Gastroesophageal sphincter (tissue), 4 donors: ENCODE measurements around the gene CNGA3. TPM values are rescaled to one million over a fixed set of nuclear protein-coding genes. Genes with fewer than 3 reads are reported as not detected.
"Not testable (repeated sequence)": the region's sequence is repeated elsewhere in the genome, so short reads cannot be mapped to it uniquely, and the experiment has no call there.

Experiments
- ATAC-seq: fragments of 150-250 bp; one replicate; pipeline ENCODE4 v1.9.1; 2016; ENCODE audit warnings: mild to moderate bottlenecking, moderate library complexity
- H3K27ac ChIP-seq, 4 donors: fragments of 200-600 bp; sonication (generic) in 3 of 4; 1 replicate in 3 of 4; 2 replicates in 1 of 4; pipeline ENCODE4 v1.5.1; 2016 to 2019
- H3K27me3 ChIP-seq: fragments of 200-600 bp; sonication (generic); one replicate; pipeline ENCODE4 v1.5.1; 2019
- H3K36me3 ChIP-seq, 2 donors: fragments of 200-600 bp; sonication (generic); one replicate each; pipeline ENCODE4 v1.5.1; 2019; ENCODE audit warnings: control low read depth in 1 of 2
- H3K4me1 ChIP-seq, 3 donors: fragments of 200-600 bp; sonication (generic); 1 replicate in 2 of 3; 2 replicates in 1 of 3; pipeline ENCODE4 v1.5.1; 2016 to 2019; ENCODE audit warnings: control low read depth in 2 of 3
- H3K4me3 ChIP-seq, 2 donors: fragments of 200-600 bp; sonication (generic); one replicate each; pipeline ENCODE4 v1.5.1; 2019; ENCODE audit warnings: mild to moderate bottlenecking in 1 of 2, moderate library complexity in 1 of 2
- H3K9me3 ChIP-seq, 3 donors: fragments of 200-600 bp; sonication (generic); one replicate each; pipeline ENCODE4 v1.5.1; 2017 to 2019; ENCODE audit warnings: control low read depth in 2 of 3
- CTCF ChIP-seq, 4 experiments: fragments of 200-600 bp in 2 of 4; fragments of 450-650 bp in 2 of 4; sonication (generic) in 1 of 4; IDR thresholded peaks; one replicate each; pipeline ENCODE4 v1.5.1; 2017 to 2019; ENCODE audit warnings: antibody characterized with exemption in 4 of 4, mild to moderate bottlenecking in 2 of 4, moderate library complexity in 2 of 4
- EP300 ChIP-seq: sonication (generic); formaldehyde crosslinking; IDR thresholded peaks from one replicate; pipeline ENCODE4 v1.6.1; 2017; ENCODE audit warnings: antibody characterized with exemption, mild to moderate bottlenecking
- POLR2A ChIP-seq, 2 donors: fragments of 450-650 bp; IDR thresholded peaks; one replicate each; pipeline ENCODE4 v1.6.1; 2017; ENCODE audit warnings: antibody characterized with exemption in 2 of 2, mild to moderate bottlenecking in 2 of 2, moderate library complexity in 1 of 2
- POLR2AphosphoS5 ChIP-seq: sonication (generic); formaldehyde crosslinking; IDR thresholded peaks from one replicate; pipeline ENCODE4 v1.6.1; 2017; ENCODE audit warnings: antibody characterized with exemption
- WGBS, 2 donors: methylation state at CpG; one replicate each; pipeline ENCODE4 v1.1.5; 2018; ENCODE audit warnings: low coverage in 1 of 2; 5-methylcytosine and 5-hydroxymethylcytosine counted together
- total RNA-seq, 4 donors: library from RNA; depleted of rRNA; stranded (reverse); fragments of >200 nt; gene quantifications; one replicate each; pipeline ENCODE4 v1.1.0, GENCODE V29; 2016

CNGA3 gene
- total RNA-seq, 4 donors from 2014 or later, result 1.1 to 10.6 (median 6.1) TPM

- H3K27ac ChIP-seq, result no peak overlapping the region
- H3K9me3 ChIP-seq, result no peaks in the 10 kb centered on the region
- no peak for ATAC-seq
- no peaks in the 10 kb centered on the region for H3K36me3 ChIP-seq
- peaks cover 0 to 7% (median 0%) of the 10 kb centered on the region in 3 donors for H3K4me1 ChIP-seq
- 78 to 80% methylated on average over 5 of the region's 5 CpGs for WGBS, 2 donors
- H3K27me3 ChIP-seq, result no peaks in the 10 kb centered on the region
- TF ChIP-seq POLR2A (IDR thresholded peaks at IDR 0.05), result no peak
- no peak for TF ChIP-seq POLR2AphosphoS5
- no peak for TF ChIP-seq EP300
- no peak for TF ChIP-seq CTCF (IDR thresholded peaks at IDR 0.05)
- H3K4me3 ChIP-seq, result no peak overlapping the region
Measured at GRCh38 chr2:98408155-98408554, 61.9 kb downstream of the CNGA3 start.

GRCh38 chr2:98412751-98413458 lies 66.6 kb downstream of the CNGA3 start:
- WGBS, 2 donors, result 21 to 23% methylated on average over 3 to 5 of the region's 5 CpGs
- Histone ChIP-seq H3K36me3 (no peaks in the 10 kb centered on the region), H3K27ac (no peak overlapping the region), H3K4me1 (peaks cover 0 to 8% (median 0%) of the 10 kb centered on the region in 3 donors), H3K27me3 (no peaks in the 10 kb centered on the region), H3K9me3 (no peaks in the 10 kb centered on the region), H3K4me3 (no peak overlapping the region)
- TF ChIP-seq CTCF (IDR thresholded peaks at IDR 0.05), result peak; percentile 44 to 75 (median 67)
- no peak for TF ChIP-seq POLR2A (IDR thresholded peaks at IDR 0.05)
- no peak for TF ChIP-seq POLR2AphosphoS5
- no peak for TF ChIP-seq EP300
- peak; percentile 67 for ATAC-seq

GRCh38 chr2:98414246-98414645 lies 68.0 kb downstream of the CNGA3 start:
- not testable (repeated sequence) for H3K4me1 ChIP-seq, H3K9me3 ChIP-seq, H3K27ac ChIP-seq, H3K36me3 ChIP-seq, ATAC-seq, H3K4me3 ChIP-seq, H3K27me3 ChIP-seq
- WGBS, 2 donors, result 88 to 95% methylated on average over 1 to 7 of the region's 7 CpGs

- H3K4me3 ChIP-seq, H3K27me3 ChIP-seq, H3K9me3 ChIP-seq, H3K27ac ChIP-seq, H3K4me1 ChIP-seq, ATAC-seq, H3K36me3 ChIP-seq: not testable (repeated sequence)
- 95 to 100% methylated on average over 2 to 9 of the region's 9 CpGs for WGBS, 2 donors
Measured at GRCh38 chr2:98415719-98416248, 69.5 kb downstream of the CNGA3 start.

- H3K9me3 ChIP-seq, result no peaks in the 10 kb centered on the region
- H3K27ac ChIP-seq, result no peak overlapping the region
- peaks cover 0 to 8% (median 0%) of the 10 kb centered on the region in 3 donors for H3K4me1 ChIP-seq
- no peak overlapping the region for H3K4me3 ChIP-seq
- no peaks in the 10 kb centered on the region for H3K36me3 ChIP-seq
- TF ChIP-seq CTCF (IDR thresholded peaks at IDR 0.05) (no peak), POLR2AphosphoS5 (no peak)
- 46% methylated on average over 2 of the region's 2 CpGs; no CpG with 5 or more reads in 1 of the 2 donors for WGBS, 2 donors
- no peaks in the 10 kb centered on the region for H3K27me3 ChIP-seq
- no peak for ATAC-seq
Measured at GRCh38 chr2:98416383-98417159, 70.3 kb downstream of the CNGA3 start.
